SJSA1 (cell line): ENCODE data around the gene UBE2L3. TPM values are rescaled to one million over a fixed set of nuclear protein-coding genes. Genes with fewer than 3 reads are reported as not detected.

Experiments
- DNase-seq, 2 experiments: peaks; one replicate each; pipeline ENCODE4 v3.0.0-alpha.2; 2015 to 2020; ENCODE audit warnings: low spot score in 2 of 2, low read depth in 1 of 2
- H3K27ac ChIP-seq: fragments of 250-450 bp; sonication (Bioruptor Pico); 2 replicates; pipeline ENCODE4 v1.5.1; 2020; ENCODE audit warnings: mild to moderate bottlenecking, moderate library complexity
- H3K27me3 ChIP-seq: fragments of 250-450 bp; sonication (Bioruptor Pico); replicated peaks from 2 replicates; pipeline ENCODE4 v1.5.1; 2020; ENCODE audit warnings: mild to moderate bottlenecking, moderate library complexity
- H3K36me3 ChIP-seq: fragments of 250-450 bp; sonication (Bioruptor Pico); 2 replicates; pipeline ENCODE4 v1.5.1; 2020; ENCODE audit warnings: mild to moderate bottlenecking
- H3K4me1 ChIP-seq: fragments of 250-450 bp; sonication (Bioruptor Pico); replicated peaks from 2 replicates; pipeline ENCODE4 v1.6.1; 2021; ENCODE audit warnings: mild to moderate bottlenecking
- H3K4me3 ChIP-seq: fragments of 250-450 bp; sonication (Bioruptor Pico); 2 replicates; pipeline ENCODE4 v1.5.1; 2020; ENCODE audit warnings: mild to moderate bottlenecking
- H3K9me3 ChIP-seq: fragments of 250-450 bp; sonication (Bioruptor Pico); replicated peaks from 2 replicates; pipeline ENCODE4 v1.5.1; 2020; ENCODE audit warnings: mild to moderate bottlenecking
- total RNA-seq: library from RNA; depleted of rRNA; stranded (reverse); fragments of >200 nt; shearing (Covaris generic); gene quantifications from 2 replicates; pipeline ENCODE4 v1.2.3, GENCODE V29; 2014

UBE2L3 gene
- total RNA-seq, 1 experiment from 2014 or later, result 94.3 TPM

GRCh38 chr22:21624120-21624879, 56.8 kb downstream of the UBE2L3 start:
- DNase-seq, result no peak
- Histone ChIP-seq H3K4me1 (peaks cover 12% of the 10 kb centered on the region), H3K27me3 (no peaks in the 10 kb centered on the region), H3K27ac (no peak overlapping the region), H3K4me3 (no peak overlapping the region), H3K9me3 (peaks cover 3% of the 10 kb centered on the region), H3K36me3 (peaks cover 84% of the 10 kb centered on the region)

- Histone ChIP-seq H3K36me3 (peaks cover 80% of the 10 kb centered on the region), H3K9me3 (peaks cover 6% of the 10 kb centered on the region), H3K27ac (no peak overlapping the region), H3K4me1 (peaks cover 9% of the 10 kb centered on the region), H3K4me3 (no peak overlapping the region), H3K27me3 (no peaks in the 10 kb centered on the region)
- no peak for DNase-seq
Measured at GRCh38 chr22:21624880-21625791, 57.6 kb downstream of the UBE2L3 start.

GRCh38 chr22:21626073-21626734, 58.7 kb downstream of the UBE2L3 start:
- Histone ChIP-seq H3K4me3 (no peak overlapping the region), H3K27me3 (no peaks in the 10 kb centered on the region), H3K4me1 (peaks cover 9% of the 10 kb centered on the region), H3K27ac (no peak overlapping the region), H3K36me3 (peaks cover 71% of the 10 kb centered on the region), H3K9me3 (peaks cover 6% of the 10 kb centered on the region)
- no peak for DNase-seq

GRCh38 chr22:21626735-21627469, 59.4 kb downstream of the UBE2L3 start:
- H3K9me3 ChIP-seq, result peaks cover 6% of the 10 kb centered on the region
- H3K36me3 ChIP-seq, result peaks cover 66% of the 10 kb centered on the region
- no peak for DNase-seq
- peaks cover 9% of the 10 kb centered on the region for H3K4me1 ChIP-seq
- no peak overlapping the region for H3K4me3 ChIP-seq
- H3K27ac ChIP-seq, result no peak overlapping the region
- H3K27me3 ChIP-seq, result no peaks in the 10 kb centered on the region

- Histone ChIP-seq H3K4me3 (peak overlapping the region; percentile 90), H3K27ac (peak overlapping the region; percentile 75), H3K4me1 (peaks cover 9% of the 10 kb centered on the region), H3K9me3 (peaks cover 6% of the 10 kb centered on the region), H3K27me3 (no peaks in the 10 kb centered on the region), H3K36me3 (peaks cover 49% of the 10 kb centered on the region)
- DNase-seq, result no peak
Measured at GRCh38 chr22:21628386-21629254, 61.1 kb downstream of the UBE2L3 start.

- Histone ChIP-seq H3K4me1 (peaks cover 9% of the 10 kb centered on the region), H3K27me3 (no peaks in the 10 kb centered on the region), H3K36me3 (peaks cover 40% of the 10 kb centered on the region), H3K9me3 (peaks cover 6% of the 10 kb centered on the region), H3K4me3 (peak within 1 kb of the TSS; percentile 90), H3K27ac (peak within 1 kb of the TSS; percentile 75)
- DNase-seq, result peak; percentile 85 to 94
Measured at GRCh38 chr22:21629255-21630149, 62.0 kb downstream of the UBE2L3 start, which contains the start of gene YDJC. Gene YDJC (minus strand): TSS chr22:21630022. CDS start chr22:21630014, 8 bp downstream.

- no peak overlapping the region for H3K4me3 ChIP-seq
- H3K4me1 ChIP-seq, result peaks cover 9% of the 10 kb centered on the region
- no peak for DNase-seq
- peaks cover 6% of the 10 kb centered on the region for H3K9me3 ChIP-seq
- H3K36me3 ChIP-seq, result peaks cover 28% of the 10 kb centered on the region
- H3K27me3 ChIP-seq, result no peaks in the 10 kb centered on the region
- no peak overlapping the region for H3K27ac ChIP-seq
Measured at GRCh38 chr22:21631025-21631424, 63.5 kb downstream of the UBE2L3 start.

- Histone ChIP-seq H3K4me1 (peaks cover 9% of the 10 kb centered on the region), H3K27me3 (no peaks in the 10 kb centered on the region), H3K27ac (no peak within 1 kb of the TSS), H3K4me3 (no peak within 1 kb of the TSS), H3K9me3 (peaks cover 6% of the 10 kb centered on the region), H3K36me3 (peaks cover 20% of the 10 kb centered on the region)
- no peak for DNase-seq
Measured at GRCh38 chr22:21632237-21632895, 64.9 kb downstream of the UBE2L3 start, which contains the start of gene CCDC116. Gene CCDC116 (plus strand): TSS chr22:21632760. CDS start chr22:21633182, 422 bp downstream.

- Histone ChIP-seq H3K4me3 (no peak overlapping the region), H3K27ac (no peak overlapping the region), H3K36me3 (peaks cover 17% of the 10 kb centered on the region), H3K9me3 (peaks cover 6% of the 10 kb centered on the region), H3K4me1 (peaks cover 9% of the 10 kb centered on the region), H3K27me3 (no peaks in the 10 kb centered on the region)
- no peak for DNase-seq
Measured at GRCh38 chr22:21632931-21633330, 65.4 kb downstream of the UBE2L3 start.

GRCh38 chr22:21633481-21633880, 66.0 kb downstream of the UBE2L3 start:
- peaks cover 6% of the 10 kb centered on the region for H3K9me3 ChIP-seq
- no peak for DNase-seq

GRCh38 chr22:21634081-21634480, 66.6 kb downstream of the UBE2L3 start:
- Histone ChIP-seq H3K4me1 (peaks cover 6% of the 10 kb centered on the region), H3K27ac (no peak overlapping the region), H3K4me3 (no peak overlapping the region), H3K36me3 (peaks cover 7% of the 10 kb centered on the region), H3K9me3 (peaks cover 5% of the 10 kb centered on the region), H3K27me3 (no peaks in the 10 kb centered on the region)
- no peak for DNase-seq

More at GRCh38 chr22:21633481-21633880, 66.0 kb downstream of the UBE2L3 start:
- no peak overlapping the region for H3K27ac ChIP-seq
- H3K36me3 ChIP-seq, result peaks cover 11% of the 10 kb centered on the region
- no peaks in the 10 kb centered on the region for H3K27me3 ChIP-seq
- H3K4me1 ChIP-seq, result peaks cover 9% of the 10 kb centered on the region
- H3K4me3 ChIP-seq, result no peak overlapping the region
